SKM-1 (cell line): ENCODE measurements around the gene PALLD.
"Not testable (repeated sequence)": the region's sequence is repeated elsewhere in the genome, so short reads cannot be mapped to it uniquely, and the experiment has no call there.

Experiments
- DNase-seq: peaks from one replicate; lab custom pipeline; 2025; ENCODE audit not compliant: unreplicated experiment; lab: John Stamatoyannopoulos, UW

The PALLD gene

GRCh38 chr4:168491563-168491962 lies 5.3 kb upstream of the PALLD start:
- DNase-seq: no peak

DNA sequence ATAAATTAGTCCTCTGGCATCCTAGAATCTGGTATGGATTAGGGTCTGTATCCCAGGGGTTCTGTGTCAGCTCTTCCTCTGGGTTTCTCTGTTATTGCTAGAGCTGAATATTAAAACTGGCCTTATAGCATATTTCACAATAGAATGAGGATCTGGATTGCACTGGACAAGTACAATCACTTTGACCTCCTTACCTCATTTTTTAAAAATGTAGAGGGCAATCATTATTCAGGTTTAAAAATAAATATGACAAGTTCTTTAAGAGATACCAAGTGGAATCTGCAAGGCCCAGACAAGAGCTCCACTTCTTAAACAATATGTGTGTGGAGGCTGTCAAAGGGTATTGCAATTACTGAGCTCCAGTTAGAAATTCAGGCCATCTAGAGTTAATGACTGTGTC lies 1.4 kb downstream of the PALLD start:
- DNase-seq: no peak

GRCh38 chr4:168499241-168499640 lies 2.4 kb downstream of the PALLD start:
- DNase-seq: no peak

- no peak for DNase-seq
Observed at GRCh38 chr4:168501407-168501806, 4.6 kb downstream of the PALLD start.

DNA sequence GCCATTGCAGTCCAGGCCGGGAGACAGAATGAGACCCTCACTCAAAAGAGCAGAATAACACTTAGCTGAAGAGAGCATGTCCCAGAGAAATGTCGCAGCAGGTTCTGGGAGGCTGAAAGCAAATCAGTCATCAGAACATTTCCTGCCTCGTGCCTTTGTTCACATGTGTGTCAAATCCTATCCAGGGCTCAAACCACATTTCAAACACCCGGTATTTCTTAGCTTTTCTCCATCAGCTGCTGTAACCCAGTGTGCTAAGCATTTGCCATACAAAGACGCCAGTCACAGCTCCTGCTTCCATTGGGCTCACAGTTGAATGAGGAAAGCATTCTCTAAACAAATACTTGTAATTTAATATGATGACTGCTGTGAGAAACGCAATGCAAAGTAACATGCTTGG lies 6.0 kb downstream of the PALLD start:
- no peak for DNase-seq

- DNase-seq: peak; percentile 97
Observed at GRCh38 chr4:168503652-168504362, 7.0 kb downstream of the PALLD start.

GRCh38 chr4:168504526-168504925 lies 7.7 kb downstream of the PALLD start:
- no peak for DNase-seq

- DNase-seq: peak; percentile 70
Observed at GRCh38 chr4:168506014-168506413, 9.2 kb downstream of the PALLD start.

DNA sequence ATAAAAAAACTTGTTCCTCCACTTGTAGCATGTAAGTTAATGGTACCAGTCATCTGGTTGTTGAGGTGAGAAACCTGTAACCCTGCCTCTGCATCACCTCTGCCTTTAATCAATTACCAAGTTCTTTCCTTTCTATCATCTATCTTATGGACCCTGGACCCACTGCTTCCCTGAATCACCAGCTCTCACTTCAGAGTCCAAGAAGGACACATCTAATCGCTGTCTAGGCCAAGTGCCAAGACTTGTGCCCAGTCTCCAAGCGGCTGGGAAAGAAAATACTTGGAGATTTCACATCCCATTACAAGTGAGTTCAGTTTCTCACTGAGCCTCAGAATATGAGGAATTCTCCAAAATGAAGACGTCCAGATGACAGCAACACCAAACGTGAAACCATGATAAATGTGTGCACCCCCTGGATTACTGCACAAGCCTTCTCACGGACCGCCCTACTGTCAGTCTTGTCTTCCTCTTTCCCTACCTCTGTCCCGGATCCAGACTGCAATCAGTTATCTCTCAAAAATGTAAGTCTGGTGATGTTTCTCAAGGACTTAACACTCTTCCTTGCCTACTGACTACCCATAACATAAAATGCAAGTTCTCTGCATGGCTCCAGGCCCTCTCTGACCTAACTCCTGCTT lies 10.4 kb downstream of the PALLD start:
- no peak for DNase-seq

DNA sequence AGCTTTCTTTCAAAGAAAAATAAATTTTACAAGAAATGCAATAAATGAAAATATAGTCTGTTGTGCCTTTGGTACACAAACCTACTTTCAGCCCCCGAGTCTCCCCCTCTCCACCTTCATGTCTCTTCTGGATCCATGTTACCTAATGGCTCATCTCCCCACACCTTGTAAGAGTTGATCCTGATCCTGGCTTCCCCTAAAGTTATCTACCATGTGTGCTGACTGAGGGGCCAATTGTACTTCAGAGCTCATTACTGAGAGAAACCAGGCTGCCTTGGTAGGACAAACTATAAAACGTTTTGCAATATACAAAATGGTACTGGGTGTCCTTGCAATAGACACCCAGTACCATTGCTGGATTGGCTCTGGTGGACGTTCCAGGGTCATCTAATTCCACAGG lies 11.8 kb downstream of the PALLD start:
- no peak for DNase-seq

GRCh38 chr4:168509786-168510185 lies 12.9 kb downstream of the PALLD start:
- peak; percentile 30 for DNase-seq

GRCh38 chr4:168511780-168512489 lies 15.1 kb downstream of the PALLD start:
- DNase-seq: no peak

DNA sequence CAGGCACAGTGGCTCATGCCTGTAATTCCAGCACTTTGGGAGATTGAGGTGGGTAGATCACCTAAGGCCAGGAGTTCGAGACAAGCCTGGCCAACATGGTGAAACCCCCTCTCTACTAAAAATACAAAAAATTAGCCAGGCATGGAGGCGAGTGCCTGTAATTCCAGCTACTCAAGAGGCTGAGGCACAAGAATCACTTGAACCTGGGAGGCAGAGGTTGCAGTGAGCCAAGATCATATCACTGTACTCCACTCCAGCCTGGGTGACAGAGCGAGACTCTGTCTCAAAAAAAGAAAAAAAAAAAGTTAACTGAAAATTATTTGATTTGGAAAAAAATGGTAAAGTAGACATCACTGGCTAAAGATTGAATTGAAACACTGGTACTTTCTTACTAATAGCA lies 17.0 kb downstream of the PALLD start:
- DNase-seq: not testable (repeated sequence)

GRCh38 chr4:168514249-168514852 lies 17.5 kb downstream of the PALLD start:
- DNase-seq: peak; percentile 9

DNA sequence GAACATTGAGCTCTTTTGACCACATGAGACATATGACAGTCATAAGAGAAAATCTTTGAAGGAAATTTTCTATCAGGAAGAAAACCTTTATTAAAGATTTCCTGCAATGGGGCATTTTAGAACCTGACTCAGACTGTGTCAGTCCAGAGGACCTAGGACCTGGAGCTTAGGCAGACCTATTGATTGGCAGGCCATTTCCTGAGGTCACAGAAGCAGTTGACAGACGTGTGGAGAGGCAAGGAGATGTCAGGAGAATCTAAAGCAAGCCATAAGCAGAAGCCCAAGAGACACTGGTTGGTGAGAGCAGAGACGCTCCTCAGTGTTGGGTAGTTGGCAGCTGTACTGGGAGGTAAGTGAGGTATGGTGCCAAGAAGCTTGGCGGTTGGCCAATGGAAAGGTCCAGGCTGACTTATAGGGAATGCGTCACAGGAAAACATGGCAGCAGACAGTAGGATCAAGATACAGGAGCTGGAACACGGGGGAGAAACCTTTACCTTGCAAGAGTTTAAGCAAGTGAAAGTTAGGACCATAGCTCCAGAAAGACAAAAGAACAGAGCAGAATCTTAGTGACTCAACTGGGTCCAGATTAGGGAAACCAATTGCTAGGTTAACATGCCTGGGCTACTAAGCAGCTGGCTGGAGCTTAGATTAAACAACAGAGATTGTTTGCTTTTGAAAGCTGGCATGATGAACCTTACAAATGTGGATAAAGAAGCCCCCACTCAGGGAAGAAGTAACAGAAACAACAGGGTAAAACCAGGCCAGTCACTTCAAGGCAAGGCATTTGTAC lies 18.6 kb downstream of the PALLD start:
- DNase-seq: no peak

DNA sequence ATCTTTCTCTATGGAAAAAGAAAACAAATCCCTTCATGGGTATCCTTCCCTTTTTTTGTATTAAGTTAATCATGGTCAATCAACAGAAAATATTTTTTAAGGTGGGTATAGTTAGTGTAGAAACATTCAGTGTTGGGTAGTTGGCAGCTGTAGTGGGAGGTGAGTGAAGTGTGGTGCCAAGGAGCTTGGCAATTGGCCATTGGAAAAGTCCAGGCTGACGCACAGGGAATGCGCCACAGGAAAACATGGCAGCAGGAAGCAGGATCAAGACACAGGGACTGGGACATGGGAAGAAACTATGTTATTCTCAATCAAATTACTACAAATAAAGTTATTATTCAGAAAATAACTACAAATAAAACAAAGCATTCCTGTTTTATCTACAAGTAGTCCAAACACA lies 20.0 kb downstream of the PALLD start:
- no peak for DNase-seq

- DNase-seq: no peak
Observed at GRCh38 chr4:168519576-168519975, 22.7 kb downstream of the PALLD start.

DNA sequence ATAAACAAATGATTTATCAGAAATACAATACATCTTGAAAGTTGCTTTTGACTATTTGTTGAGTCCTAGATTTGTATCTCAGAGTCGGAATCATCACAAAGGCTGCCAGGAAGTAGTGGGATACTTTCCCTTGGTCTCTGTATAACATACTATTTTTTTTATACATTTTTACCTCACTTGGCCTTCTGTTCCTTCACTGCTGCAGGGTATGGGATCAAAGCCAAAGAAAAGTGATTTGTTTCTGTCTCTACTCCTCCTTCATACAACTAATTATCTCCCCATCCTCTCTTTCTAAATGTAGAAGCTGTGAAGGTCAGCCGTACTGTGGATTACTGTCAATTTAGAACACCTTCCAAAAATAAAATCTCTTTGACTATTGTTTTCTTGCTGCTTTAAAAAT lies 24.9 kb downstream of the PALLD start:
- DNase-seq: no peak

DNA sequence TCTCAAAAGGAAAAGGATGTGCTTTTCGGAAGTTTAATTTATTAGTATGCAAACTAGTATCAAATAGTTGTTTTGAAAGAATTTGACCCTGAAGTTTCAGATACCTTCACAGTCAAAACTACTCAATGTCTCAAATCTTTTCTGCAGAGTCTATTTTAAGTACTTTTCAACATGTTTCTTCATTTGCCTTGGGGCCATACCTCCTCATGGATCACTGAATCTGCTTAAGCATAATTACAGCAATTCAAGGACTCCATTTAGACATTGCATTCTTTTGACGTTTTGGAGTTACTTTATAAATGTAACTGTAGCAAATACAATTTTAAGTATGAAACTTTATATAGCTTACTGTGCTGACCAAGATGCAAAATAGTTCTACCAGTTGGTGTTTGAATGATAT lies 25.5 kb downstream of the PALLD start:
- DNase-seq: no peak

DNA sequence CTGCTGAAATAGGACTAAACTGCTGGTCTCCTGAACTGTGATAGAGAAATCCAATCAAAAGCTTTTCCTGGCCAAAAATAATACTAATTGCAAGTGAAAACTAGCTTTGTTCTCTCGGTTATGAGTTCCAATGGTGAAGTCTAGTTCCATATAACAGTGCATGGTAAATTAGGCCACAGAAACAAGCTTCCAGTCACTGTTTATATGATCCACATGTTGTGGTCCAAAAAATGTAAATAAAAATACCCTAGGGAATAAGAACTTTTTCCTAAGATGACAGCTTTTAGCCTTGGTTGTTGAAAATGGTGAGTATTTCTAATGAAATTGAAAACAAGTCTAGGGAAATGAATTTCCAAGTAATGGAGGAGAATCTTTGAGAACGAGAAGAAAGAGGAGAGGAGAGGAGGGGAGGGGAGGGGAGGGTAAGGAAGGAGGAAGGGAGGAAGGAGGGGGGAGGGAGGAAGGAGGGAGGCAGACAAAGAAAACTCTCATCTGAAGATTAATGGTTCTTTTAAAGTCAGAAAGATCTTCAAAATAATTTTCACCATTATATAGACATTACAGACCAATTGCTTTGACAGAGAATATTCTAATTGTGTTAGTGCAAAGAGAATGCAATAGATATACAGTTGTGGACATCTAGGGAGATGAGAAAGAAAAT lies 26.1 kb downstream of the PALLD start:
- DNase-seq: no peak

DNA sequence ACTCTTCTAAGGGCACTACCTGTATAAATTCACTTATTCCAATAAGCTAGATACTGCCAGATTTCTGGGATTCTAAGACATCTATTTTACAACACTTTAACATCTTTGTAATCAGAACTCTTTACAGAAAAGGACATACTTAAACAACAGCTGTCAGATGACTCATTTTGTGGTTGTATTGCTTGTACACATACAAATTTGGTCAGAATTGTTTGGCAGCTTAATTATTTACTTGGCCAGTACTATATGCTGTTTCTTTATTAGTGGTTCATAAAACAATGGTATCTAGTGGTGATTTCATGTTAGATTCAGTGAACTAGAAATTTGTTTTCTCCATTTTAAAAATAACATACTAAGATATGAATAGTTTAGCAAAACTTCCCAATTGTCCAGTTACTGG lies 27.2 kb downstream of the PALLD start:
- no peak for DNase-seq
